ENCODE results near the gene ADARB2. TPM values are rescaled to one million over a fixed set of nuclear protein-coding genes. Genes with fewer than 3 reads are reported as not detected.

Gene ADARB2
- polyA plus RNA-seq, 3 donors = not detected

DNA sequence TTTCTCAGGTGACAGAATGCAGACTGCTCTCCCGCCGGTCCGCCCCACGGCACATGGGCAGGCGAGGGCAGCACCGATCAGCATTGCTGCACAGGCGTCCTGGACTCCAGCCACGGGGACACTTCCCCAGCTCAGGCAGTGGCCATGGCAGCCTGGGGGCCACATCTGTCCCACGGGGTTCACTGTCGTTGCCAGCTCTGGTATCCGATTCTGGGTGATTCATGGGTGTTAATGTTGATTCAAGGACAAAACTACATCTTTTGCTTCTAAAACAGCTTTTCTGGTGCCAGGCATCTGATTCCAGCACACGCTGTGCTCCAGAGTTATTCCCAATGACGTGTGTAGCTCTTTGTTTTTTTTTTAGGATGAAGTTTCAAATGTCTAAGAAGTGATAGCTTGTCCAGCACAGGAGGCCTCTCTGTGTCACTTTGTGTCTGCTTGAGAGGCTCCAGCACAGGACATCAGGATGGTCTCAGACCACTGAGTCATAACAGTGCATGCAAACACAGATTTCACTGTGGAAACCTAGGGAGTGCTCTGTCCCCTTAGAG, 463.1 kb downstream of the ADARB2 start:
- Histone ChIP-seq H3K9ac (ENCODE audit: insufficient read depth, low read length, poor library complexity, severe bottlenecking) (no peak overlapping the region), H3K79me2 (ENCODE audit: insufficient read depth, low read length) (no peaks in the 10 kb centered on the region), H3K27ac (ENCODE audit: low read depth in 1 of 2, low read length in 2 of 2) (no peak overlapping the region), H3K36me3 (replicated peaks in 1 of 2; ENCODE audit: control insufficient read depth in 1 of 2, insufficient read depth in 2 of 2, low read length in 2 of 2) (no peaks in the 10 kb centered on the region), H4K20me1 (ENCODE audit: insufficient read depth, low read length) (no peaks in the 10 kb centered on the region), H3K4me2 (replicated peaks; ENCODE audit: extremely low read depth, low read length, poor library complexity, severe bottlenecking) (no peak overlapping the region), H2AFZ (ENCODE audit: insufficient read depth, low read depth, low read length, poor library complexity, severe bottlenecking) (no peak overlapping the region), H3K9me3 (replicated peaks in 1 of 2; ENCODE audit: control insufficient read depth in 1 of 2, insufficient read depth in 1 of 2, low read length in 2 of 2) (no peaks in the 10 kb centered on the region), H3K4me1 (ENCODE audit: control insufficient read depth in 1 of 2, insufficient read depth in 2 of 2, low read length in 2 of 2) (no peaks in the 10 kb centered on the region), H3K27me3 (ENCODE audit: control insufficient read depth in 2 of 2, insufficient read depth in 2 of 2, low read length in 2 of 2) (no peaks in the 10 kb centered on the region), H3K4me3 (replicated peaks in 1 of 3; ENCODE audit: low read depth in 2 of 3, low read length in 3 of 3) (no peak overlapping the region)
- intact Hi-C loops (cut with micrococcal nuclease) = no loop called here
- no peaks in the 10 kb centered on the region for H3K4me1 Mint-ChIP-seq
- H3K27me3 Mint-ChIP-seq (ENCODE audit: low read depth in 3 of 3) = peaks cover 2 to 6% (median 6%) of the 10 kb centered on the region in 3 donors
- DNase-seq = no peak
- H3K9me3 Mint-ChIP-seq = peaks cover 0 to 3% (median 0%) of the 10 kb centered on the region in 7 donors
- no peak overlapping the region for H3K4me3 Mint-ChIP-seq
- WGBS (ENCODE audit: insufficient coverage) = 92% methylated on average over 12 of the region's 13 CpGs
- H3K27ac Mint-ChIP-seq = no peak overlapping the region
- TF ChIP-seq, protein P1, sequence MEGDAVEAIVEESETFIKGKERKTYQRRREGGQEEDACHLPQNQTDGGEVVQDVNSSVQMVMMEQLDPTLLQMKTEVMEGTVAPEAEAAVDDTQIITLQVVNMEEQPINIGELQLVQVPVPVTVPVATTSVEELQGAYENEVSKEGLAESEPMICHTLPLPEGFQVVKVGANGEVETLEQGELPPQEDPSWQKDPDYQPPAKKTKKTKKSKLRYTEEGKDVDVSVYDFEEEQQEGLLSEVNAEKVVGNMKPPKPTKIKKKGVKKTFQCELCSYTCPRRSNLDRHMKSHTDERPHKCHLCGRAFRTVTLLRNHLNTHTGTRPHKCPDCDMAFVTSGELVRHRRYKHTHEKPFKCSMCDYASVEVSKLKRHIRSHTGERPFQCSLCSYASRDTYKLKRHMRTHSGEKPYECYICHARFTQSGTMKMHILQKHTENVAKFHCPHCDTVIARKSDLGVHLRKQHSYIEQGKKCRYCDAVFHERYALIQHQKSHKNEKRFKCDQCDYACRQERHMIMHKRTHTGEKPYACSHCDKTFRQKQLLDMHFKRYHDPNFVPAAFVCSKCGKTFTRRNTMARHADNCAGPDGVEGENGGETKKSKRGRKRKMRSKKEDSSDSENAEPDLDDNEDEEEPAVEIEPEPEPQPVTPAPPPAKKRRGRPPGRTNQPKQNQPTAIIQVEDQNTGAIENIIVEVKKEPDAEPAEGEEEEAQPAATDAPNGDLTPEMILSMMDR (IDR thresholded peaks at IDR 0.05) = no peak
- H3K36me3 Mint-ChIP-seq = no peaks in the 10 kb centered on the region

DNA sequence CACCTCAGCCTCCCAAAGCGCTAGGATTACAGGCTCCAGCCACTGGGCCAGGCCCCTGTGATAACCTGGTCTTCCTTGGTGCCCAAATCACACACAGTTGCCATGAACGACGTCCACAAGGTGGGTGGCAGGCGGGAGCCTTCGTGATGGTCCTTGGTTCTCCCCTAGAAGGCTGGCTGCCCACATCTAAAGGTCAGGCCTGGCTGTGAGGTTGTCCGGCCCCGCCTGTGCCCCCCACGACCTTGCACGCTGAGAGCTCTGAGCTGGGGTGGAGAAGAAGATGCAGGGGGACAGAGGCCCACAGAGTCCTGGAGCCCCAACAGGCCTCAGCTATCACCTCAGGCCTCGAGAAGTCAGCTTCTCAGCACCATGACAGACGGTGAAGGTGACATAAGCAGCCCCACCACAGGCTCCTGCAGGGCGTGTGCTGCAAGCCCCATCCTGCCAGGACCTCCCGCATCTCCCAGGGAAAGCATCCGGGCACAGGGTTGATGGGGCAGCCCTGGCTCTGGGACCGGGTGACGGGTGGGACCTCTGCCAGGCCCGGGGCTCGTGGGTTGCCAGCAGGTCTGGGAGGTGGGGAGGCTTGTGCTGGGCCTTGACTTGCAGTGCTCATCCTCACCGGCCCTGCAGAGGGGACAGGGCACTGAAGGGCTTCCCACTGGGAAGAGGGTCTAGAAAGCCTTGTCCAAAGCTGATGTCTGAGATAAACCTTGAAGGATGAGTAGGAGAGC, 463.8 kb downstream of the ADARB2 start:
- H3K4me1 Mint-ChIP-seq = peaks cover 4% of the 10 kb centered on the region
- Histone ChIP-seq H3K36me3 (replicated peaks in 1 of 2; ENCODE audit: control insufficient read depth in 1 of 2, insufficient read depth in 2 of 2, low read length in 2 of 2) (no peaks in the 10 kb centered on the region), H3K9me3 (replicated peaks in 1 of 2; ENCODE audit: control insufficient read depth in 1 of 2, insufficient read depth in 1 of 2, low read length in 2 of 2) (no peaks in the 10 kb centered on the region), H3K27ac (ENCODE audit: low read depth in 1 of 2, low read length in 2 of 2) (no peak overlapping the region), H3K9ac (ENCODE audit: insufficient read depth, low read length, poor library complexity, severe bottlenecking) (no peak overlapping the region), H3K79me2 (ENCODE audit: insufficient read depth, low read length) (no peaks in the 10 kb centered on the region), H4K20me1 (ENCODE audit: insufficient read depth, low read length) (no peaks in the 10 kb centered on the region), H3K4me1 (ENCODE audit: control insufficient read depth in 1 of 2, insufficient read depth in 2 of 2, low read length in 2 of 2) (no peaks in the 10 kb centered on the region), H2AFZ (ENCODE audit: insufficient read depth, low read depth, low read length, poor library complexity, severe bottlenecking) (no peak overlapping the region), H3K4me3 (replicated peaks in 1 of 3; ENCODE audit: low read depth in 2 of 3, low read length in 3 of 3) (no peak overlapping the region), H3K4me2 (replicated peaks; ENCODE audit: extremely low read depth, low read length, poor library complexity, severe bottlenecking) (no peak overlapping the region), H3K27me3 (ENCODE audit: control insufficient read depth in 2 of 2, insufficient read depth in 2 of 2, low read length in 2 of 2) (no peaks in the 10 kb centered on the region)
- no peak overlapping the region for H3K4me3 Mint-ChIP-seq
- no peak for DNase-seq
- H3K27ac Mint-ChIP-seq = no peak overlapping the region
- H3K9me3 Mint-ChIP-seq = peaks cover 0 to 3% (median 0%) of the 10 kb centered on the region in 7 donors
- no peaks in the 10 kb centered on the region for H3K36me3 Mint-ChIP-seq
- H3K27me3 Mint-ChIP-seq (ENCODE audit: low read depth in 3 of 3) = peaks cover 2 to 6% (median 6%) of the 10 kb centered on the region in 3 donors
- TF ChIP-seq, protein P1 (IDR thresholded peaks at IDR 0.05) = no peak
- 91% methylated on average over 14 of the region's 19 CpGs for WGBS (ENCODE audit: insufficient coverage)
- intact Hi-C loops (cut with micrococcal nuclease) = no loop called here
